ENCODE measurements around the gene SPACA6. TPM values are rescaled to one million over a fixed set of nuclear protein-coding genes. Genes with fewer than 3 reads are reported as not detected.
"Not testable (repeated sequence)": the region's sequence is repeated elsewhere in the genome, so short reads cannot be mapped to it uniquely, and the experiment has no call there.

SPACA6 gene
- polyA plus RNA-seq (ENCODE audit: insufficient read length in 12 of 12): 10 to 100 TPM in 2 of 12 donors, 1 to 10 TPM in 9, not detected in 1; 4.0 to 11.2 (median 7.4) TPM
- long read RNA-seq, donor 1: 0 reads
- long read RNA-seq, donor 2: 0 reads
- long read RNA-seq, donor 3: 0 reads
- long read RNA-seq, donor 4: 0 reads
- long read RNA-seq, donor 5: 0 reads
- long read RNA-seq, donor 6: 0 reads
- long read RNA-seq, donor 7: 0 reads
- long read RNA-seq, donor 8: 0 reads
- long read RNA-seq, donor 9, partial matches to known transcripts: 0 of 1 reads
- long read RNA-seq, donor 9, other reads (novel, unspliced or antisense): 0 of 1 reads
- long read RNA-seq, donor 10: 0 reads
- long read RNA-seq, donor 11: 0 reads

- DNase-seq: no peak
These were observed at the start of gene SPACA6 for GRCh38 chr19:51693260-51693659. Gene SPACA6, plus strand, starts transcription at chr19:51693330. Its CDS starts 197 bp downstream, at chr19:51693527.

GRCh38 chr19:51644636-51645271 lies 48.4 kb upstream of the SPACA6 start:
- no peak for DNase-seq

- DNase-seq: not testable (repeated sequence)
These were observed 46.4 kb upstream of the SPACA6 start, which contains the start of gene SIGLEC14 for GRCh38 chr19:51646730-51647129. Gene SIGLEC14, minus strand, starts transcription at chr19:51646825. Its CDS starts 66 bp downstream, at chr19:51646759.

- no peak for DNase-seq
These were observed 45.8 kb upstream of the SPACA6 start for GRCh38 chr19:51647318-51647717.

- DNase-seq: no peak
These were observed 41.8 kb upstream of the SPACA6 start for GRCh38 chr19:51651216-51651846.

GRCh38 chr19:51652266-51652665 lies 40.9 kb upstream of the SPACA6 start:
- no peak for DNase-seq

- DNase-seq: no peak
These were observed 40.0 kb upstream of the SPACA6 start for GRCh38 chr19:51653162-51653561.

- DNase-seq: no peak
These were observed 38.3 kb upstream of the SPACA6 start for GRCh38 chr19:51654783-51655182.

- DNase-seq: peak; percentile 77
These were observed 32.0 kb upstream of the SPACA6 start for GRCh38 chr19:51660975-51661600.

GRCh38 chr19:51663650-51664049 lies 29.5 kb upstream of the SPACA6 start:
- DNase-seq: no peak

GRCh38 chr19:51664131-51664530 lies 29.0 kb upstream of the SPACA6 start:
- no peak for DNase-seq

- DNase-seq: no peak
These were observed 28.1 kb upstream of the SPACA6 start for GRCh38 chr19:51664997-51665396.

GRCh38 chr19:51668216-51668615 lies 24.9 kb upstream of the SPACA6 start:
- DNase-seq: no peak

- DNase-seq: not testable (repeated sequence)
These were observed 17.1 kb upstream of the SPACA6 start for GRCh38 chr19:51675911-51676565.

GRCh38 chr19:51676566-51677083 lies 16.5 kb upstream of the SPACA6 start:
- no peak for DNase-seq

GRCh38 chr19:51680474-51680873 lies 12.7 kb upstream of the SPACA6 start:
- no peak for DNase-seq

- DNase-seq: no peak
These were observed 11.7 kb upstream of the SPACA6 start for GRCh38 chr19:51681286-51681941.

GRCh38 chr19:51686171-51686570 lies 7.0 kb upstream of the SPACA6 start:
- DNase-seq: no peak

- peak; percentile 60 for DNase-seq
These were observed 5.1 kb upstream of the SPACA6 start for GRCh38 chr19:51687791-51688670.

Data from muscle of arm (tissue), 14 donors.